Pancreas (tissue), 10 donors: ENCODE measurements around the gene CEP19. TPM values are rescaled to one million over a fixed set of nuclear protein-coding genes. Genes with fewer than 3 reads are reported as not detected.

Experiments used
- ATAC-seq, 4 donors: fragments of 200-7000 bp; cut with Tn5 transposase; one replicate each; pipeline versions ENCODE4 v1.8.0 to v1.9.1; 2020; ENCODE audit warnings: mild to moderate bottlenecking in 4 of 4, moderate library complexity in 4 of 4
- DNase-seq, 6 donors: peaks; one replicate each; pipeline ENCODE4 v3.0.0-alpha.2; 2020
- FAIRE-seq: peaks from 2 replicates; lab custom pipeline; 2012; peaks lifted over from hg19 to GRCh38; lab: Jason Lieb, UNC
- H3K27ac ChIP-seq, 4 donors: fragments of 200-600 bp; sonication (generic); 1 replicate in 3 of 4; 2 replicates in 1 of 4; pipeline versions ENCODE4 v1.5.0 to v1.8.0; 2020
- H3K27me3 ChIP-seq, 4 donors: fragments of 200-600 bp; one replicate each; pipeline ENCODE4 v1.8.0; 2021
- H3K36me3 ChIP-seq, 3 donors: fragments of 200-600 bp; sonication (generic) in 1 of 3; one replicate each; pipeline versions ENCODE4 v1.5.0 to v1.8.0; 2020 to 2021
- H3K4me1 ChIP-seq, 3 donors: fragments of 200-600 bp; one replicate each; pipeline ENCODE4 v1.8.0; 2021
- H3K4me3 ChIP-seq, 4 donors: fragments of 200-600 bp; sonication (generic) in 2 of 4; one replicate each; pipeline versions ENCODE4 v1.5.0 to v1.8.0; 2020 to 2021
- H3K9me3 ChIP-seq, 4 donors: fragments of 200-600 bp; one replicate each; pipeline ENCODE4 v1.8.0; 2021
- CTCF ChIP-seq, 4 donors: fragments of 200-600 bp; sonication (generic) in 3 of 4; IDR thresholded peaks; one replicate each; pipeline versions ENCODE4 v1.5.0 to v1.8.0; 2021; ENCODE audit warnings: antibody characterized with exemption in 4 of 4
- WGBS, 2 donors: extraction: QIAGEN DNeasy Blood & Tissue Kit; methylation state at CpG; one replicate each; pipeline ENCODE4 v1.1.7; 2013; 5-methylcytosine and 5-hydroxymethylcytosine counted together
- intact Hi-C, 3 donors: fragments of 100-400 bp; cut with DNase I; formaldehyde crosslinking; loops; one replicate each; pipeline versions ENCODE4 v1.11.1 to v1.14.2; 2022
- polyA plus RNA-seq, 2 donors: library from polyadenylated mRNA; stranded (reverse); fragments of 200-250 nt; gene quantifications; one replicate each; pipeline ENCODE4 v1.2.3, GENCODE V29; 2013
- total RNA-seq, 6 donors: library from RNA; stranded (reverse); fragmentation: NEBNext Ultra II Directional in 4 of 6; extraction: Animal tissue kit (Norgen Biotek cat#: 25700) in 4 of 6; gene quantifications; one replicate each; pipeline versions ENCODE4 v1.2.1 to v1.2.4, GENCODE V29; 2021 to 2023
- donor health status: healthy with polysubstance abuse.
- donor health status: DM: no; HTN: no; CAD: no; lungs with moderate emphysema.
- donor health status: DM: no; HTN: no; CAD: no.
- donor health status: control.
- donor health status: control.
- donor health status: Bipolar disorder and iron deficiency.
- donor health status: DM: yes; HTN: yes; CAD: no.
- donor health status: DM: no; HTN: no; CAD: no.
- donor health status: DM: no; HTN: no; CAD: no.
- donor health status: DM: yes; HTN: yes; CAD: no.

The CEP19 gene
- total and polyA plus RNA-seq, 8 donors: 0.23 to 1.4 (median 0.52) TPM

GRCh38 chr3:196691386-196691785 is 20.7 kb downstream of the CEP19 start:
- Histone ChIP-seq H3K9me3 (no peaks in the 10 kb centered on the region), H3K4me1 (no peaks in the 10 kb centered on the region), H3K36me3 (no peaks in the 10 kb centered on the region), H3K27me3 (no peaks in the 10 kb centered on the region), H3K27ac (no peak overlapping the region), H3K4me3 (no peak overlapping the region)
- TF ChIP-seq CTCF (IDR thresholded peaks at IDR 0.05): no peak
- no peak for ATAC-seq
- intact Hi-C loops: no loop called here
- no peak for FAIRE-seq
- no peak for DNase-seq
- 52 to 67% methylated on average over 8 of the region's 8 CpGs for WGBS, 2 donors

GRCh38 chr3:196689941-196690660 is 21.9 kb downstream of the CEP19 start:
- no peak for TF ChIP-seq CTCF (IDR thresholded peaks at IDR 0.05)
- Histone ChIP-seq H3K9me3 (no peaks in the 10 kb centered on the region), H3K27me3 (no peaks in the 10 kb centered on the region), H3K4me1 (peaks cover 0 to under 1% (median 0%) of the 10 kb centered on the region in 3 donors), H3K27ac (no peak overlapping the region), H3K4me3 (no peak overlapping the region), H3K36me3 (no peaks in the 10 kb centered on the region)
- 76 to 84% methylated on average over 17 of the region's 17 CpGs for WGBS, 2 donors
- intact Hi-C loops: loop anchor here in 2 of 3 donors (5.0 kb wide), 2 partner anchors 78 to 83 kb away; no protein-coding TSS in a partner anchor
- DNase-seq: no peak
- ATAC-seq: no peak
- no peak for FAIRE-seq

- Histone ChIP-seq H3K27me3 (no peaks in the 10 kb centered on the region), H3K36me3 (no peaks in the 10 kb centered on the region), H3K4me1 (peaks cover 0 to 7% (median 0%) of the 10 kb centered on the region in 3 donors), H3K9me3 (no peaks in the 10 kb centered on the region), H3K4me3 (no peak overlapping the region), H3K27ac (no peak overlapping the region)
- no peak for DNase-seq
- peak in 3 of 4 donors; percentile 30 to 64 (median 64) for ATAC-seq
- WGBS, 2 donors: 28 to 45% methylated on average over 5 of the region's 5 CpGs
- FAIRE-seq: no peak
- TF ChIP-seq CTCF (IDR thresholded peaks at IDR 0.05): no peak
- intact Hi-C loops: loop anchor here in 2 of 3 donors (5.0 kb wide), 2 partner anchors 76 to 81 kb away; no protein-coding TSS in a partner anchor
Observed at GRCh38 chr3:196688349-196688748, 23.7 kb downstream of the CEP19 start.

- H3K4me3 ChIP-seq: no peak overlapping the region
- no peaks in the 10 kb centered on the region for H3K36me3 ChIP-seq
- intact Hi-C loops: loop anchor here in 2 of 3 donors (5.0 kb wide), 2 partner anchors 74 to 79 kb away; no protein-coding TSS in a partner anchor
- FAIRE-seq (no peak), DNase-seq (no peak), ATAC-seq (no peak)
- H3K9me3 ChIP-seq: no peaks in the 10 kb centered on the region
- H3K4me1 ChIP-seq: peaks cover 0 to 7% (median 0%) of the 10 kb centered on the region in 3 donors
- 63 to 73% methylated on average over 2 of the region's 2 CpGs for WGBS, 2 donors
- TF ChIP-seq CTCF (IDR thresholded peaks at IDR 0.05): no peak
- no peak overlapping the region for H3K27ac ChIP-seq
- H3K27me3 ChIP-seq: no peaks in the 10 kb centered on the region
Observed at GRCh38 chr3:196686436-196686835, 25.6 kb downstream of the CEP19 start.
